Fibroblast of mammary gland (primary cell): ENCODE results near the gene TRAFD1.

Source experiments
- DNase-seq: peaks from one replicate; pipeline ENCODE4 v3.0.0-alpha.2; 2010; ENCODE audit warnings: low read depth
- H3K4me3 ChIP-seq: 2 replicates; pipeline ENCODE4 v1.5.1; 2011; ENCODE audit warnings: low read depth, mild to moderate bottlenecking, low read length, moderate library complexity; ENCODE audit not compliant: control insufficient read depth
- TF ChIP-seq, protein P1 (sequence below): conservative IDR thresholded peaks from 2 replicates; pipeline ENCODE4 v1.5.1; 2011; ENCODE audit warnings: low read depth, low read length, inconsistent platforms; ENCODE audit not compliant: control insufficient read depth, insufficient read depth

TRAFD1 gene

DNA sequence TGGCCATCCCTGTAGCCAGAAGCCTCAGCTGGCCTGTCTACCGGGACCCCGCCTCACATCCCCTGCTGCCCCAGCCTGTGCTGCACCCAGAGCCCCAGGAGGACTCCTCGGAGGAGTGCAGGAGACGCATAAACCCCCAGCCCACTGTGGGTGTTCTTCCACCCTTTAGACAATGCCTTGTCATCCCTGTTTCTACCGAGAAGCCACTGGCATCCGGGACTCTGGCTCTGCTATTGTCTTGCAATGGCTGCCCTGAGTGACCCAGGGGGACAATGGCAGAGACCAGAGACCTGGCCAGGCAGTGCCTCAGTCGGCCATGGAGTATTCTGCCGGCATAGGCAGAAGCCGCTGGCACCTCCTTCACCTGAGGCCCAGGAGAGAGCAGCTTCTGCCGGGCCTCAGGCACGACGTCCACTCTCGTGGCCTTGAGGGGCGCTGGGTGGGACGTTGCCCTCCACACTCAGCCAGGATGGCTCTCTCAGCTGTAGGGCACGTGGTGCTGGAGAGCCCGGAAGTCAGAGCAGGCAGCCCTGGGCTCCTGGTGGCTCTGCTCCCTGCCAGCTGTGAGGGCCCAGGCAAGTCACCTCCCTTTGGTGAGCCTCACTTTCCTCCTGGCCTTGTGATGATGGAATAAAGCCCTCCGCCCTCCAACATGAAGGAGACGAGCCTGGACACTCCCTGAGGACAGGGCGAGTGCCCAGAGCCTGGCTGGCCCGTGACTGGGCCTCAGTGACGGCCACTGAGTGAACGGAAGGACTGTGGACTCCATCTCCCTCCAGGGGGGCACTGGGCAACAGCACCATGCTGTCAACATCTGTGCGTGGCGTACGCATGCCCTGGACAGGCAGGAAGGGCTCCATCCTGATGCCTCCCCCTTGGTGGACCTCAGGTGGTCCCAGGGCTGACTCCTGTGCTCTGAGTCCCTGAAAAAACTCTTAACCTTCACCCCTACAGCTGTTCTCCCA, 41.0 kb downstream of the TRAFD1 start:
- H3K4me3 ChIP-seq, result no peak overlapping the region
- TF ChIP-seq, protein P1, sequence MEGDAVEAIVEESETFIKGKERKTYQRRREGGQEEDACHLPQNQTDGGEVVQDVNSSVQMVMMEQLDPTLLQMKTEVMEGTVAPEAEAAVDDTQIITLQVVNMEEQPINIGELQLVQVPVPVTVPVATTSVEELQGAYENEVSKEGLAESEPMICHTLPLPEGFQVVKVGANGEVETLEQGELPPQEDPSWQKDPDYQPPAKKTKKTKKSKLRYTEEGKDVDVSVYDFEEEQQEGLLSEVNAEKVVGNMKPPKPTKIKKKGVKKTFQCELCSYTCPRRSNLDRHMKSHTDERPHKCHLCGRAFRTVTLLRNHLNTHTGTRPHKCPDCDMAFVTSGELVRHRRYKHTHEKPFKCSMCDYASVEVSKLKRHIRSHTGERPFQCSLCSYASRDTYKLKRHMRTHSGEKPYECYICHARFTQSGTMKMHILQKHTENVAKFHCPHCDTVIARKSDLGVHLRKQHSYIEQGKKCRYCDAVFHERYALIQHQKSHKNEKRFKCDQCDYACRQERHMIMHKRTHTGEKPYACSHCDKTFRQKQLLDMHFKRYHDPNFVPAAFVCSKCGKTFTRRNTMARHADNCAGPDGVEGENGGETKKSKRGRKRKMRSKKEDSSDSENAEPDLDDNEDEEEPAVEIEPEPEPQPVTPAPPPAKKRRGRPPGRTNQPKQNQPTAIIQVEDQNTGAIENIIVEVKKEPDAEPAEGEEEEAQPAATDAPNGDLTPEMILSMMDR, result no peak
- DNase-seq, result no peak

- DNase-seq, result no peak
- H3K4me3 ChIP-seq, result no peak overlapping the region
- TF ChIP-seq, protein P1, result no peak
Observed at GRCh38 chr12:112167031-112167461, 41.7 kb downstream of the TRAFD1 start.

GRCh38 chr12:112167718-112168525, 42.6 kb downstream of the TRAFD1 start:
- TF ChIP-seq, protein P1, result no peak
- no peak overlapping the region for H3K4me3 ChIP-seq
- DNase-seq, result no peak

GRCh38 chr12:112168561-112168971, 43.2 kb downstream of the TRAFD1 start:
- DNase-seq, result no peak
- no peak overlapping the region for H3K4me3 ChIP-seq
- TF ChIP-seq, protein P1, result no peak

- no peak for DNase-seq
- no peak overlapping the region for H3K4me3 ChIP-seq
- TF ChIP-seq, protein P1, result no peak
Observed at GRCh38 chr12:112169161-112169872, 44.0 kb downstream of the TRAFD1 start.

GRCh38 chr12:112169966-112170365, 44.6 kb downstream of the TRAFD1 start:
- DNase-seq, result no peak
- TF ChIP-seq, protein P1, result no peak
- no peak overlapping the region for H3K4me3 ChIP-seq
